ENCODE results near the gene ADAMTS5.

DNA sequence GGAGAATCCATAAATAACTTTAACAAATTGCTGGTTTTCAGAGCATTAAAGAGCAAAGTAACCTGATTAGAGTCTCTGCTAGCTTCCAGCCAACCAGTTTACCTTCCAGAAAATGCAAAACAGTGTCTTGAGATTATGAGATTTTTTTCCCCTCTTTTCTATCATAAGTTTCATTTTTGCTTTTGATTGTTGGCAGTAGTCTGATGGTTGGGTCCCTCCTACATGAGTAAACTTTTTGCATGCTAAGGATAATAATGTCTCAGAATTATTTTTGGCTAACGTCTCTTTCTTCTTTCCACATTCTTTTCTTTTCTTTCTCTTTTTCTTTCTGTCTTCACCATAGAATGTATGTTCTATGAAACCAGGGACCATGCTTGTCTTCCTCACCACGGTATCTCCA, 6.3 kb upstream of the ADAMTS5 start:
- no peak for TF ChIP-seq CTCF (IDR thresholded peaks at IDR 0.05)
- no peak for TF ChIP-seq EP300 (IDR thresholded peaks at IDR 0.05; ENCODE audit: low read depth)
- no peak for TF ChIP-seq POLR2AphosphoS5 (IDR thresholded peaks at IDR 0.05)
- no peak for TF ChIP-seq POLR2A (IDR thresholded peaks at IDR 0.05)
